Measurements from ENCODE around the gene CSGALNACT2. TPM values are rescaled to one million over a fixed set of nuclear protein-coding genes. Genes with fewer than 3 reads are reported as not detected.

CSGALNACT2 gene
- total RNA-seq, 1 experiment from 2014 or later, result 30.0 TPM

GRCh38 chr10:43136432-43136831 lies 1.8 kb upstream of the CSGALNACT2 start:
- H3K9me3 Mint-ChIP-seq (ENCODE audit: unreplicated experiment), result no peaks in the 10 kb centered on the region
- no peaks in the 10 kb centered on the region for H3K27me3 Mint-ChIP-seq (ENCODE audit: insufficient read depth, unreplicated experiment)
- TF ChIP-seq CTCF (IDR thresholded peaks at IDR 0.05; ENCODE audit: unreplicated experiment), result no peak
- no peaks in the 10 kb centered on the region for H3K36me3 Mint-ChIP-seq (ENCODE audit: insufficient read depth, unreplicated experiment)
- ChIA-PET POLR2A (interaction anchor here (3.6 kb wide), 1 partner anchor 261 kb away, joined by 30 read pairs; no protein-coding TSS in a partner anchor), CTCF (interaction anchor here (0.6 to 1.4 kb wide), 3 partner anchors 23 to 34 kb away, joined by 3 read pairs; no protein-coding TSS in a partner anchor)
- BruUV-seq (replicated peaks), result no TSS peak
- H3K27ac Mint-ChIP-seq (ENCODE audit: low read depth, unreplicated experiment), result no peak overlapping the region
- DNase-seq (ENCODE audit: unreplicated experiment), result no peak
- peak overlapping the region; percentile 91 for H3K4me3 Mint-ChIP-seq (ENCODE audit: unreplicated experiment)
- intact Hi-C loops (cut with micrococcal nuclease), result no loop called here
- peaks cover 20% of the 10 kb centered on the region for H3K4me1 Mint-ChIP-seq (ENCODE audit: insufficient read depth, unreplicated experiment)

DNA sequence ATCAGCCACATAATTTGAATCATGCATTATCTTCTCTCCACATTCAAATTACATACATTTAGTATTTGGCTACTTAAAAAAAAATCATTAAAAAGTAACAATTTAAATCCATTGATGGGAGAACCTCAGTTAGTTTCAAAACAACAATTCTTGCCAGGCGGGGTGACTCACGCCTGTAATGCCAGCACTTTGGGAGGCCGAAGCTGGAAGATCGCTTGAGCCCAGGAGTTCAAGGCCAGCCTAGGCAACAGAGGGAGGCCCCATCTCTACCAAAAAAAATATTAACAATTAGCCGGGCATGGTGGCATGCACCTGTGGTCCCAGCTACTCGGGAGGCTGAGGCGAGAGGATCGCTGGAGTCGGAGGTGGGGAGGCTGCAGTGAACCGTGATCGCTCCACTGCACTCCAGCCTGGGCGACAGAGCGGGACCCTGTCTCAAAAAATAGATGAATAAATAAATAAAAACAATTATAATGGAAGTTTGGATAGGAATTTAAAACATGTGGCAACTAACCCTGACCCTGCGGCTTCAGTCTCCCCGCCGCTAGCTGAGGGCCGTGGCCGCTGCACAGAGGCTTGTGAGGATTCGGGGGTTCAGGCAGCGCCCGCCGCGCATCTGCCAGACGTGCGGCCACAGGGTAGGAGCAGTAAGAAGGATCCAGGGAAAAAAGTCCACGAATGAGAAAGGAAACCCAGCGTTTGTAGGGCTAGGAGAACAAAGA lies 1.1 kb upstream of the CSGALNACT2 start:
- Mint-ChIP-seq H3K9me3 (ENCODE audit: unreplicated experiment) (no peaks in the 10 kb centered on the region), H3K4me1 (ENCODE audit: insufficient read depth, unreplicated experiment) (peaks cover 20% of the 10 kb centered on the region), H3K36me3 (ENCODE audit: insufficient read depth, unreplicated experiment) (no peaks in the 10 kb centered on the region), H3K4me3 (ENCODE audit: unreplicated experiment) (peak overlapping the region; percentile 91), H3K27ac (ENCODE audit: low read depth, unreplicated experiment) (peak overlapping the region; percentile 92), H3K27me3 (ENCODE audit: insufficient read depth, unreplicated experiment) (no peaks in the 10 kb centered on the region)
- no peak for TF ChIP-seq CTCF (IDR thresholded peaks at IDR 0.05; ENCODE audit: unreplicated experiment)
- POLR2A ChIA-PET, result interaction anchor here (0.9 to 3.6 kb wide), 10 partner anchors 8 to 354 kb away, joined by 3 to 30 read pairs (median 4); partner anchors contain the start of gene BMS1
- intact Hi-C loops (cut with micrococcal nuclease), result no loop called here
- BruUV-seq (replicated peaks), result no TSS peak
- CTCF ChIA-PET, result interaction anchor here (0.6 to 1.4 kb wide), 3 partner anchors 24 to 68 kb away, joined by 3 to 4 read pairs (median 3); no protein-coding TSS in a partner anchor
- peak; percentile 22 for DNase-seq (ENCODE audit: unreplicated experiment)

GRCh38 chr10:43137717-43138020 lies 576 bp upstream of the CSGALNACT2 start:
- Mint-ChIP-seq H3K27me3 (ENCODE audit: insufficient read depth, unreplicated experiment) (no peaks in the 10 kb centered on the region), H3K27ac (ENCODE audit: low read depth, unreplicated experiment) (peak overlapping the region; percentile 92), H3K9me3 (ENCODE audit: unreplicated experiment) (no peaks in the 10 kb centered on the region), H3K4me3 (ENCODE audit: unreplicated experiment) (peak overlapping the region; percentile 91), H3K4me1 (ENCODE audit: insufficient read depth, unreplicated experiment) (peaks cover 20% of the 10 kb centered on the region), H3K36me3 (ENCODE audit: insufficient read depth, unreplicated experiment) (no peaks in the 10 kb centered on the region)
- ChIA-PET CTCF (interaction anchor here (0.6 to 1.2 kb wide), 3 partner anchors 67 to 536 kb away, joined by 3 to 4 read pairs (median 3); no protein-coding TSS in a partner anchor), POLR2A (interaction anchor here (0.6 to 3.6 kb wide), 28 partner anchors 9 to 1164 kb away, joined by 3 to 30 read pairs (median 4); partner anchors contain the start of genes BMS1, HNRNPF, ZNF485 and ZNF487)
- no peak for TF ChIP-seq CTCF (IDR thresholded peaks at IDR 0.05; ENCODE audit: unreplicated experiment)
- BruUV-seq (replicated peaks), result TSS peak; percentile 68
- peak; percentile 40 for DNase-seq (ENCODE audit: unreplicated experiment)
- intact Hi-C loops (cut with micrococcal nuclease), result loop anchor here (2.0 kb wide), 1 partner anchor 211 kb away; no protein-coding TSS in a partner anchor

DNA sequence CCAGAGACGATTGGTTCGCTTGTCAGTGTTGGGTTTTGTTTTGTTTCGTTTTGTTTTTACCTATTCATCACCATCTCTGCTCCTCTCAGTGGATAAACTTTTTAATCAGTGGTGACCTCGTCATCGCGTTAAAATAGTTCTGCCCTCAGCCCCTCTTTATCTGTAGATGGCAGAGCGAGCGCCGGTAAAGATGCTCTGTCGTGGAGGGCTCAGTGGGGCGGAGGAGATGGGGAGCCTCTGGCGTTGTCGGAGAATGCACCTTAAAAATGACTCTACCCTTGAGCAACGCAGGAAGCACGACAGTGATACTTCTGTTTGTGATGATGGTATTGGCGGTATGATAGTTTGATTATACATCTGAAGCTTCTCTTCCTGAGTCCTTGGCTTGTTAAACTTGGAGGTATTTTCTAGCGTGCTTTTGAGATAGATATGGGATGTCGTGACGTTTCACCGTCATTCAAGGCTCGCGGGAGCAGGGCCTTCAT lies 554 bp downstream of the CSGALNACT2 start:
- H3K27me3 Mint-ChIP-seq (ENCODE audit: insufficient read depth, unreplicated experiment), result no peaks in the 10 kb centered on the region
- H3K4me3 Mint-ChIP-seq (ENCODE audit: unreplicated experiment), result peak overlapping the region; percentile 91
- POLR2A ChIA-PET, result interaction anchor here (0.6 to 3.6 kb wide), 31 partner anchors 9 to 587 kb away, joined by 3 to 30 read pairs (median 4); partner anchors contain the start of genes BMS1, HNRNPF and ZNF487
- peak; percentile 40 for DNase-seq (ENCODE audit: unreplicated experiment)
- no TSS peak for BruUV-seq (replicated peaks)
- H3K9me3 Mint-ChIP-seq (ENCODE audit: unreplicated experiment), result no peaks in the 10 kb centered on the region
- peaks cover 26% of the 10 kb centered on the region for H3K4me1 Mint-ChIP-seq (ENCODE audit: insufficient read depth, unreplicated experiment)
- H3K36me3 Mint-ChIP-seq (ENCODE audit: insufficient read depth, unreplicated experiment), result no peaks in the 10 kb centered on the region
- intact Hi-C loops (cut with micrococcal nuclease), result loop anchor here (2.0 kb wide), 1 partner anchor 210 kb away; no protein-coding TSS in a partner anchor
- CTCF ChIA-PET, result interaction anchor here (0.7 to 1.5 kb wide), 6 partner anchors 147 to 323 kb away, joined by 3 read pairs; no protein-coding TSS in a partner anchor
- TF ChIP-seq CTCF (IDR thresholded peaks at IDR 0.05; ENCODE audit: unreplicated experiment), result no peak
- H3K27ac Mint-ChIP-seq (ENCODE audit: low read depth, unreplicated experiment), result peak overlapping the region; percentile 81

All from MCF 10A (cell line).